Measurements from ENCODE around the gene MAP3K7. TPM values are rescaled to one million over a fixed set of nuclear protein-coding genes. Genes with fewer than 3 reads are reported as not detected.
A peak's percentile ranks its signal among the peaks of the same experiment; 100 is the strongest.

Gene MAP3K7
- total and polyA plus RNA-seq, 4 donors, result 10.3 to 29.2 (median 19.4) TPM

GRCh38 chr6:90479603-90479926, 107.3 kb downstream of the MAP3K7 start:
- H3K4me1 ChIP-seq (ENCODE audit: control insufficient read depth in 1 of 2, insufficient read depth in 2 of 2, low read length in 2 of 2), result no peaks in the 10 kb centered on the region
- H3K9me3 ChIP-seq (ENCODE audit: control insufficient read depth, low read length), result no peaks in the 10 kb centered on the region
- WGBS, 2 donors, result 80 to 88% methylated on average over 1 of the region's 1 CpG
- DNase-seq (no peak), ATAC-seq (ENCODE audit: low FRiP score) (no peak)
- no peak overlapping the region for H3K27ac ChIP-seq (ENCODE audit: low read depth in 1 of 2, low read length in 2 of 2)
- no peaks in the 10 kb centered on the region for H3K36me3 ChIP-seq (ENCODE audit: control insufficient read depth in 1 of 2, insufficient read depth in 2 of 2, low read length in 1 of 2)
- intact Hi-C loops (cut with DNase I), result loop anchor here (2.0 to 10.0 kb wide), 6 partner anchors 87 to 539 kb away; partner anchors contain the start of gene BACH2 (in 1 of the 2)
- no peak overlapping the region for H3K4me3 ChIP-seq (ENCODE audit: low read length in 2 of 2)
- no peaks in the 10 kb centered on the region for H3K27me3 ChIP-seq (ENCODE audit: control insufficient read depth in 1 of 2, insufficient read depth in 2 of 2, low read length in 1 of 2)

DNA sequence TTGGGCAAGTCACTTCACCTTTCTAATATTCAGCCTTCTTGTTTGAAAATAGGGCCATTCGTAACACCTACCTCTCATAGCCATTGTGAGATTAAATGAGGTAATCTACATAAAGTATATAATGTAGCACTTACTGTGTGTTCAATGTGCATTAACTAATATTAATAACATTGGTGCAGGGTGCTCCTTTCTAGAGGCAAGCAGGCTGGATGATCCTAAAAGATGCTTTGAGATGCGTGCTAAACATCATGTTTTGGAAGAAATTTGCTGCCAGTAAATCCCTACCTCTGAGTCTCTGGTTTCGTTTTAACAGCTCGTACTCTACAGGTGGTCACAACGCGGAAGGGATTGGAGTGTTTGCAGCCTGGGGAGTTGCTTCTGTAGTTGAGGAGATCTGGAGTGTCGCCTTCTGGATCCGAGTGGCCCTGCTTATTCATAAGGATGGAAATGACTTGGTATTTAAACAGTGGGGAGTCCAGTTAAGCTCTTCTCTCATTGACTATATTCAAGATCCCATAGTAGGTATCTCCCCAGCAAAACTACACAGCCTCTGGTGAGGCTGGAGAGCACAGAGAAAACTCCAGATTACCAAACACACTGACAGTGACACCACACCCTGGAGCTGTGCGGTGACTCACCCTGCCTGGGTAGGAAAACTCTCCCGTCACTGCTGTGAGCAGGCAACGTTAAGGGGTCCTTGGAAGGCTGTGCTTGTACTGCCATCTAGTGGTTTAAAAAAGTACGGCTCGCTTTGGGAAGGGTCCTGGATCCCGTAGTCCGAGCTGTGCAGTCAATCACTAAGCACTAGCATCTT, 107.9 kb downstream of the MAP3K7 start:
- peak; percentile 91 to 93 for DNase-seq
- ATAC-seq (ENCODE audit: low FRiP score), result peak; percentile 97
- no peak overlapping the region for H3K4me3 ChIP-seq (ENCODE audit: low read length in 2 of 2)
- 35 to 39% methylated on average over 15 of the region's 15 CpGs for WGBS, 2 donors
- no peak overlapping the region for H3K27ac ChIP-seq (ENCODE audit: low read depth in 1 of 2, low read length in 2 of 2)
- no peaks in the 10 kb centered on the region for H3K27me3 ChIP-seq (ENCODE audit: control insufficient read depth in 1 of 2, insufficient read depth in 2 of 2, low read length in 1 of 2)
- H3K36me3 ChIP-seq (ENCODE audit: control insufficient read depth in 1 of 2, insufficient read depth in 2 of 2, low read length in 1 of 2), result no peaks in the 10 kb centered on the region
- intact Hi-C loops (cut with DNase I), result loop anchor here (2.0 to 10.0 kb wide), 6 partner anchors 87 to 538 kb away; partner anchors contain the start of gene BACH2 (in 1 of the 2)
- H3K9me3 ChIP-seq (ENCODE audit: control insufficient read depth, low read length), result no peaks in the 10 kb centered on the region
- no peaks in the 10 kb centered on the region for H3K4me1 ChIP-seq (ENCODE audit: control insufficient read depth in 1 of 2, insufficient read depth in 2 of 2, low read length in 2 of 2)

- no peaks in the 10 kb centered on the region for H3K4me1 ChIP-seq (ENCODE audit: control insufficient read depth in 1 of 2, insufficient read depth in 2 of 2, low read length in 2 of 2)
Measured at GRCh38 chr6:90478278-90478677, 108.6 kb downstream of the MAP3K7 start.

DNA sequence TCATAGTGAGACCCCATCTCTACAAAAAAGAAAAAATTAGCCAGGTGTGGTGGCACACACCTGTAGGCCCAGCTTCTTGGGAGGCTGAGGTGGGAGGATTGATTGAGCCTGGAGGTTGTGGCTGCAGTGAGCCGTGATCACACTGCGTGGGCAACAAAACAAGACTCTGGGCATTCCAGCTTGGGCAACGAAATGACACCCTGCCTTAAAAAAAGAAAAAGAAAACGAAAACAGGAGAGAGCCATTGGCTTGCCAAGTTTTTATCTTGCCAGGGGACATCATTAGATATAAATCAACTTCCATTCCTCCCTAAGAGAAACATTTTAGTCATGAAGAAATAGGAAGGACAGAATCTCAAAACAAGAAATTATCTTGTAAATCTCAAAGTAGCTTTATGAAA, 109.5 kb downstream of the MAP3K7 start:
- no peaks in the 10 kb centered on the region for H3K27me3 ChIP-seq (ENCODE audit: control insufficient read depth in 1 of 2, insufficient read depth in 2 of 2, low read length in 1 of 2)
- no peaks in the 10 kb centered on the region for H3K9me3 ChIP-seq (ENCODE audit: control insufficient read depth, low read length)
- no peaks in the 10 kb centered on the region for H3K4me1 ChIP-seq (ENCODE audit: control insufficient read depth in 1 of 2, insufficient read depth in 2 of 2, low read length in 2 of 2)
- intact Hi-C loops (cut with DNase I), result loop anchor here (5.0 to 10.0 kb wide), 4 partner anchors 85 to 383 kb away; partner anchors contain the start of gene BACH2 (in 1 of the 2)
- H3K4me3 ChIP-seq (ENCODE audit: low read length in 2 of 2), result no peak overlapping the region
- no peaks in the 10 kb centered on the region for H3K36me3 ChIP-seq (ENCODE audit: control insufficient read depth in 1 of 2, insufficient read depth in 2 of 2, low read length in 1 of 2)
- no peak for ATAC-seq (ENCODE audit: low FRiP score)
- 77 to 84% methylated on average over 4 of the region's 4 CpGs for WGBS, 2 donors
- DNase-seq, result no peak
- no peak overlapping the region for H3K27ac ChIP-seq (ENCODE audit: low read depth in 1 of 2, low read length in 2 of 2)

More at GRCh38 chr6:90478278-90478677, 108.6 kb downstream of the MAP3K7 start:
- Histone ChIP-seq H3K9me3 (ENCODE audit: control insufficient read depth, low read length) (no peaks in the 10 kb centered on the region), H3K36me3 (ENCODE audit: control insufficient read depth in 1 of 2, insufficient read depth in 2 of 2, low read length in 1 of 2) (no peaks in the 10 kb centered on the region), H3K27ac (ENCODE audit: low read depth in 1 of 2, low read length in 2 of 2) (no peak overlapping the region), H3K4me3 (ENCODE audit: low read length in 2 of 2) (no peak overlapping the region), H3K27me3 (ENCODE audit: control insufficient read depth in 1 of 2, insufficient read depth in 2 of 2, low read length in 1 of 2) (no peaks in the 10 kb centered on the region)
- ATAC-seq (ENCODE audit: low FRiP score), result no peak
- intact Hi-C loops (cut with DNase I), result loop anchor here (2.0 to 10.0 kb wide), 6 partner anchors 86 to 537 kb away; partner anchors contain the start of gene BACH2 (in 1 of the 2)
- DNase-seq, result no peak
- WGBS, 2 donors, result 83 to 95% methylated on average over 4 of the region's 4 CpGs

DNA sequence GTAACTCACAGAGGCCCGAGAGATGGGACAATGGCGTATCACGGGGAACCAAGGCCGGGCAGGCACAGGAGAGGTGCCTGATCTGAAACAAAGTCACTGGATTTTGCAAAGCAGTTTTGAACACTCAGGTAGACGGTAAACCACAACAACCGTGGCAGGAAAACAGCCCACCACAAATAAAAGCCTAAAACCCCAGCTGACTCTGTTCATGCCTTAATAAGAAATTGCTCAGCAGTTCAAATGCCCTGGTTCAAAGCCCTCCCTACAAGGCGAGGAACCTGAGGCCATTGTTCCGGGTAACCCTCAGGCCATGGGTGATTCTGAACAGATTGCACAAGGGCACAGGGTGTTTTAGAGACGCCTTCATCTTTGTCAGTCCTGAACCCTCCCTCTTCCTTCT, 114.2 kb downstream of the MAP3K7 start:
- no peak overlapping the region for H3K27ac ChIP-seq (ENCODE audit: low read depth in 1 of 2, low read length in 2 of 2)
- H3K4me3 ChIP-seq (ENCODE audit: low read length in 2 of 2), result no peak overlapping the region
- no peaks in the 10 kb centered on the region for H3K9me3 ChIP-seq (ENCODE audit: control insufficient read depth, low read length)
- 94 to 96% methylated on average over 9 of the region's 9 CpGs for WGBS, 2 donors
- intact Hi-C loops (cut with DNase I), result loop anchor here in 1 of 2 donors (10.0 kb wide), 1 partner anchor 378 kb away; no protein-coding TSS in a partner anchor
- ATAC-seq (ENCODE audit: low FRiP score) (no peak), DNase-seq (no peak)
- H3K27me3 ChIP-seq (ENCODE audit: control insufficient read depth in 1 of 2, insufficient read depth in 2 of 2, low read length in 1 of 2), result no peaks in the 10 kb centered on the region
- no peaks in the 10 kb centered on the region for H3K36me3 ChIP-seq (ENCODE audit: control insufficient read depth in 1 of 2, insufficient read depth in 2 of 2, low read length in 1 of 2)
- H3K4me1 ChIP-seq (ENCODE audit: control insufficient read depth in 1 of 2, insufficient read depth in 2 of 2, low read length in 2 of 2), result no peaks in the 10 kb centered on the region

DNA sequence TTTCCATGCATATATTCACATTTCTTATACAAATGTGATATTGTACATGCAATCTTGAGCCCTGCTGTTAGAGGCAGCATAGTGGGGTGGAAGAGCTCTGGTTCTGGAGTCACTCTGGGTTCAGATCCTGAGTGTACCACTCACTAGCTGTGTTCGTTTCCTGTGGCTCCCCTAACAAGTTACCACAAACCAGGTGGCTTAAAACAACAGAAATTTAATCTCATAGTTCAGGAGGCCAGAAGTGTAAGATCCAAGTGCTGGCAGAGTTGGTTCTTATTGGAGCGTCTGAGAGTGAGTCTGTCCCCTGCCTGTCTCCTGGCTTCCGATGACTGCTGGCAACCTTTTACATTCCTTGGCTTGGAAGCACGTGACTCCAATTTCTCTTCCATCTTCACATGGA, 115.6 kb downstream of the MAP3K7 start:
- Histone ChIP-seq H3K27ac (ENCODE audit: low read depth in 1 of 2, low read length in 2 of 2) (no peak overlapping the region), H3K4me1 (ENCODE audit: control insufficient read depth in 1 of 2, insufficient read depth in 2 of 2, low read length in 2 of 2) (no peaks in the 10 kb centered on the region), H3K9me3 (ENCODE audit: control insufficient read depth, low read length) (no peaks in the 10 kb centered on the region), H3K4me3 (ENCODE audit: low read length in 2 of 2) (no peak overlapping the region), H3K36me3 (ENCODE audit: control insufficient read depth in 1 of 2, insufficient read depth in 2 of 2, low read length in 1 of 2) (no peaks in the 10 kb centered on the region), H3K27me3 (ENCODE audit: control insufficient read depth in 1 of 2, insufficient read depth in 2 of 2, low read length in 1 of 2) (no peaks in the 10 kb centered on the region)
- no peak for DNase-seq
- WGBS, 2 donors, result 15 to 16% methylated on average over 4 of the region's 4 CpGs
- no peak for ATAC-seq (ENCODE audit: low FRiP score)
- intact Hi-C loops (cut with DNase I), result loop anchor here in 1 of 2 donors (10.0 kb wide), 1 partner anchor 376 kb away; no protein-coding TSS in a partner anchor

- H3K9me3 ChIP-seq (ENCODE audit: control insufficient read depth, low read length), result no peaks in the 10 kb centered on the region
- no peaks in the 10 kb centered on the region for H3K27me3 ChIP-seq (ENCODE audit: control insufficient read depth in 1 of 2, insufficient read depth in 2 of 2, low read length in 1 of 2)
- DNase-seq (no peak), ATAC-seq (ENCODE audit: low FRiP score) (peak; percentile 53)
- intact Hi-C loops (cut with DNase I), result loop anchor here in 1 of 2 donors (10.0 kb wide), 1 partner anchor 375 kb away; no protein-coding TSS in a partner anchor
- H3K4me1 ChIP-seq (ENCODE audit: control insufficient read depth in 1 of 2, insufficient read depth in 2 of 2, low read length in 2 of 2), result no peaks in the 10 kb centered on the region
- H3K4me3 ChIP-seq (ENCODE audit: low read length in 2 of 2), result no peak overlapping the region
- H3K36me3 ChIP-seq (ENCODE audit: control insufficient read depth in 1 of 2, insufficient read depth in 2 of 2, low read length in 1 of 2), result no peaks in the 10 kb centered on the region
- no peak overlapping the region for H3K27ac ChIP-seq (ENCODE audit: low read depth in 1 of 2, low read length in 2 of 2)
- 55 to 67% methylated on average over 2 of the region's 2 CpGs for WGBS, 2 donors
Measured at GRCh38 chr6:90469906-90470305, 117.0 kb downstream of the MAP3K7 start.

DNA sequence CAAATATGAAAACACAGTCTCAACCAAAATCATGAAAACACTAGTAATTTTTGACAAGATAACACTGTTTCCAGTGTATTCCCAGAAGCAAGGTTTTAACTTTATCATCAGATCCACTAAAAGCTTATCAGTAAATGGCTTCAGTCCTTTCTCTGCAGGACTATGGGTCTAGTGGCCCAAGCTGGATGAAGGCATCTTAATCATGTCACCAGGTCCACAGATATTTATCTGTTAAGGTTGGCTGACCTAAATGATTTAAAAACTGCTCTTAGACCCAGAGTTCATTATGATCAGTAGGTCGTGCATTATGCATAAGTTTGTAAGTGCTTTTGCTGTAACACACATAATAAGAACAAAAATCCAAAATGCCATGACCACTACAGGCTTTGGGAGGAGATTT, 118.0 kb downstream of the MAP3K7 start:
- ATAC-seq (ENCODE audit: low FRiP score) (no peak), DNase-seq (no peak)
- Histone ChIP-seq H3K36me3 (ENCODE audit: control insufficient read depth in 1 of 2, insufficient read depth in 2 of 2, low read length in 1 of 2) (no peaks in the 10 kb centered on the region), H3K27ac (ENCODE audit: low read depth in 1 of 2, low read length in 2 of 2) (no peak overlapping the region), H3K4me3 (ENCODE audit: low read length in 2 of 2) (no peak overlapping the region), H3K27me3 (ENCODE audit: control insufficient read depth in 1 of 2, insufficient read depth in 2 of 2, low read length in 1 of 2) (no peaks in the 10 kb centered on the region), H3K4me1 (ENCODE audit: control insufficient read depth in 1 of 2, insufficient read depth in 2 of 2, low read length in 2 of 2) (no peaks in the 10 kb centered on the region), H3K9me3 (ENCODE audit: control insufficient read depth, low read length) (no peaks in the 10 kb centered on the region)
- WGBS, 2 donors, result 83% methylated on average over 1 of the region's 1 CpG
- intact Hi-C loops (cut with DNase I), result no loop called here

DNA sequence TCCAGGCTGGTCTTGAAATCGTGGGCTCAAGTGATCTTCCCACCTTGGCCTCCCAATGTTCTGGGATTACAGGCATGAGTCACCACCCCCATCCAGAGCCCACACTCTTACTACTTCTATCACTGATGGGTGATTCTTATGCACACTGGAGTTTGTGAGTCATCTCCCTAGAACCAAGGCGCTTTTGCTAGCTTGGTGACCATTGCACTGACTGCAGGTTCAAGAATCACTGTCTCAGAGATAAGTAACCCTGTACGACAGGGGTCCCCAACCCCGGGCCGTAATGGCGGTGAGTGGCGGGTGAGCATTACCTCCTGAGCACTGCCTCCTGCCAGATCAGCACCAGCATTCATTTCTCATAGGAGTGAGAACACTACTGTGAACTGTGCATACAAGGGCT, 118.8 kb downstream of the MAP3K7 start:
- no peak overlapping the region for H3K27ac ChIP-seq (ENCODE audit: low read depth in 1 of 2, low read length in 2 of 2)
- no peaks in the 10 kb centered on the region for H3K9me3 ChIP-seq (ENCODE audit: control insufficient read depth, low read length)
- DNase-seq (no peak), ATAC-seq (ENCODE audit: low FRiP score) (no peak)
- no peaks in the 10 kb centered on the region for H3K4me1 ChIP-seq (ENCODE audit: control insufficient read depth in 1 of 2, insufficient read depth in 2 of 2, low read length in 2 of 2)
- H3K4me3 ChIP-seq (ENCODE audit: low read length in 2 of 2), result no peak overlapping the region
- no peaks in the 10 kb centered on the region for H3K36me3 ChIP-seq (ENCODE audit: control insufficient read depth in 1 of 2, insufficient read depth in 2 of 2, low read length in 1 of 2)
- 94% methylated on average over 7 of the region's 7 CpGs for WGBS, 2 donors
- H3K27me3 ChIP-seq (ENCODE audit: control insufficient read depth in 1 of 2, insufficient read depth in 2 of 2, low read length in 1 of 2), result no peaks in the 10 kb centered on the region
- intact Hi-C loops (cut with DNase I), result no loop called here

Measured in aorta (tissue), 5 donors.